ENCODE data around the gene SLC2A1. TPM values are rescaled to one million over a fixed set of nuclear protein-coding genes. Genes with fewer than 3 reads are reported as not detected.
"Not testable (repeated sequence)": the region's sequence is repeated elsewhere in the genome, so short reads cannot be mapped to it uniquely, and the experiment has no call there.

Gene SLC2A1
- total RNA-seq, 1 donor from 2014 or later, result 32.7 TPM

- DNase-seq (ENCODE audit: low read depth in 2 of 2), result no peak
Observed at GRCh38 chr1:42929434-42930177, 29.1 kb downstream of the SLC2A1 start.

- DNase-seq (ENCODE audit: low read depth in 2 of 2), result no peak
Observed at GRCh38 chr1:42928859-42929258, 29.8 kb downstream of the SLC2A1 start.

- no peak for DNase-seq (ENCODE audit: low read depth in 2 of 2)
Observed at GRCh38 chr1:42927920-42928505, 30.7 kb downstream of the SLC2A1 start.

DNA sequence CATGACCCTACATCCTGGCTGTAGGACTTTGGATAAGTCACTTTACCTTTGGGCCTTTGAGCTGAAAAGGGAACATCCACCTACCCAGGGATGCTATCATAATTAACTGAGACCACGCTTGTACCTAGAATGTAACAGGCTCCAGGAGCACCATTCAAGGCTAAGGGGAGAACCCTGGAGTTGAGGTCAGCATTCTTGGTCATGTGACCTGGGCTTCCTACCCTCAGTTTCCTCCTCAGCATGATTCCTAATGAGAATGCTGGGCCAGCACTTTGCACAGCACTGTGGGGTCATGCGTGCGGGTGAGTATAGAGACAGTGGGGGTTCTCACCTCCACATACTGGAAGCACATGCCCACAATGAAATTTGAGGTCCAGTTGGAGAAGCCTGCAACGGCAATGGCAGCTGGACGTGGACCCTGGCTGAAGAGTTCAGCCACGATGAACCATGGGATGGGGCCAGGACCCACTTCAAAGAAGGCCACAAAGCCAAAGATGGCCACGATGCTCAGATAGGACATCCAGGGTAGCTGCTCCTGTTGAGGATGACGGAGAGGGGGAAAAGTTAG, 31.3 kb downstream of the SLC2A1 start:
- no peak for DNase-seq (ENCODE audit: low read depth in 2 of 2)

DNA sequence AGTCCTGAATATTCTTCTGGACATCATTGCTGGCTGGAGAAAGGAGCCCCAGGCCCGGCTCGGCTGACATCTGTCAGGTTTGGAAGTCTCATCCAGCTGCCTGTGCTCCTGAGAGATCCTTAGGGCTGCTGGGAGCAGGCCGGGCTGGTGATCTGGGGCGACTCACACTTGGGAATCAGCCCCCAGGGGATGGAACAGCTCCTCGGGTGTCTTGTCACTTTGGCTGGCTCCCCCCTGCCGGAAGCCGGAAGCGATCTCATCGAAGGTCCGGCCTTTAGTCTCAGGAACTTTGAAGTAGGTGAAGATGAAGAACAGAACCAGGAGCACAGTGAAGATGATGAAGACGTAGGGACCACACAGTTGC, 31.8 kb downstream of the SLC2A1 start:
- no peak for DNase-seq (ENCODE audit: low read depth in 2 of 2)

- no peak for DNase-seq (ENCODE audit: low read depth in 2 of 2)
Observed at GRCh38 chr1:42926235-42926878, 32.3 kb downstream of the SLC2A1 start.

DNA sequence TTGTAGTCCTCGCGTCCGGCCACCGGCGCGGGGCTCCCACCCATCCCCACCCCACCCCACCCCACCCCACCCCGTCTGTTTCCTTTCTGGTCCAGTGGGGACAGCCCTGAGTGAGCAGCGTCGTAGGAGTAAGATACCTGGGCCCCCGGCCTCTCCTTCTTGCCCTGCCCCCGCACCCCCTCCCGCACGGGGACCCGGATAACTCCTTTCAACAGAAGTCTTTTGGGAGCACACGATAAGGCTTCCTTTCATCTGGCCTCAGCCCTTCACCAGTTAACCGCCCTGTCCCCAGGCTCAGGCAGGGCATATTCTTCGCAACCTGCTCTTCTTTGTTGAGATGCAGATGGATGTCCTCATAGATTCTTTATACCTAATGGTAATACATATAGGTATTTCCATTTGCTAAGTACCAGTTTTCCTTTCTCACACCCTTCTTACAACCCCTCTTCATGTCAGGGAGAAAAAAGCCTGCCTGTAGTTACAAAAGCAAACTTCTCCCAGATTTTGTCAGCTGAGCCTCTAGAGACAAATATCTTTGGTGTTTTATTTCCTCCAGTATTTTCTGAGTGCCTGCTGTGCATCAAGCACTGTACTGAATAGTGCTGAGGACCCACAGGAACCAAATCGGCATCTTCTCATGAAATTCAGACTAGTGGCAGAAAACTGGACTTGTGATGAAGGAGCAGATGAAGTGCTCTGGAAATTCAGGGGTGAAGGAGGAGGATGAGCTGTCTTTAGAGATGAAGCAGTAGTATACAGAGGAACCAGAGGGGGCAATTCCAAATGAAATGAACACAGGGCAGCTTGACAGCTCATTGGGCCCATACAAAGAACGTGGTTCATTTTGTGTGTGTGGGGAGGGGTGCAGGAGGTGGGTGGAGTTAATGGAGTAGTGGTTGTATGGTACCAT, 33.6 kb downstream of the SLC2A1 start:
- no peak for DNase-seq (ENCODE audit: low read depth in 2 of 2)

DNA sequence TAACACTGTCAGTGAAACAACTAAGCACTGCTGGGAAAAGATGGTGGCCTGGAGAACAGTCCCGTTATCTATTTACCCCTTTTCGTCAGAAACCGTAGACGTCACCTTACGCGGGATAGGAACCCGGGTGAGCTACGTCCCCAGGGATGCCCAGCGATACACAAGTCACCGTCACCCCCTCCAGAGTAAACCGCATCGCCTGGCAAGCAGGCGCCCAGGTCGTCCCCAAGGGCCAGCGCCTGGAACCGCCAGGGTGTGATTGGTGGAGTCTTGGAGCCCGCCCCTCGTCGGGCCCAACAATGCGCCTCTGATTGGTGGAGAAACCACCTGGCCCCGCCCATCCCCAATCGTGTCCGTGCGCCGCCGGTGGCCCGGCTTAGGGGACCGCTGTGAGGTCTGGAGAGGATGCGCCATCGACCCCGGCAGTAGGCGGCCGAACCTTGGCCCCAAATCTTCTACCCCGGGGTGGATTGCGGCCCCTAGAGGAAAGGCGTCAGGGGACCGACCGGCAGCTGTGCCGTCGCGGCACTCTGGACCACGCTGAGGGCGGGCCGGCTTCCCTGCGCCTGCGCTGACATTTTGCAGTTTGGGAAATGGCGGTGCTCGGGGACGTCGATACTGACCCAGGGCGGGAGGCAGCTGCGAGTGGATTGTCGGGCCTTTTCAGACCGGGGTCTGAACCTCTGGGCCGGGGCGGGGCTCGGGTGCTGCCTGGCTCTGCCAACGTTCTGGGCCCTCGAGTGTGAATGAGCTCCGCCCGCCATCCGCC, 34.4 kb downstream of the SLC2A1 start:
- peak; percentile 91 for DNase-seq (ENCODE audit: low read depth in 2 of 2)

- DNase-seq (ENCODE audit: low read depth in 2 of 2), result no peak
Observed at GRCh38 chr1:42923367-42924081, 35.1 kb downstream of the SLC2A1 start.

DNA sequence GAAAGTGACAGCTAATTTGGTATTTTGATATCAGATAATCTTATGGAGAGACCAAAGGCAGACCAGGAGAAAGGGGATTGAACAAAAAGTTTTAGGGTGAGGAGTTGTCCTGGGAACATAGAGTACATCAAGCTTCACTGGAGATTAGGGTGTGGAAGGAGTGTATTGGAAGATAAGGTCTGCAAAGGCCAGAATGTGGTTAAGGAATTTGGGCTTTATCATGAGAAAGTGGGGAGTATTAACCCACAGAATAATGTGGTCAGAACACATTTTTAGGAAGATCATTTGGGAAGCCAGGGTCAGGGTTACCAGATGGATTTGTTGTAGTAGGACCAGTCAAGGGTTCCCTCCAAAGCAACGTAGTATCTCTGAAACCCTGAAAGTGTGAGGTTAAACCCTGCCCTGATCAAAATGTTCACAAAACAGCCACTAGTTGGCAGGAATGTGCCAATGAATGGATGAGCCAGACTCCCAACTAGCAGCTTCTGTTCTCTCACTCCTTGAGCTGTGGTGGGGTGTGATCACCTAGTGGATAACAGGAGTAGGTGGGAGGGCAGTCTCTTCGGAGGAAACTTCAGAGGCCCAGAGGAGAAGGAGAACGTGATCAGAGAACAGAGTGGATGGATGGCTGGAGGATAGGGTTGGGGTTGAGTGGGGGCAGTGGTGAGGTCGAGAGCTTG, 35.8 kb downstream of the SLC2A1 start:
- DNase-seq (ENCODE audit: low read depth in 2 of 2), result peak; percentile 61 to 74

- no peak for DNase-seq (ENCODE audit: low read depth in 2 of 2)
Observed at GRCh38 chr1:42921769-42922168, 36.9 kb downstream of the SLC2A1 start.

DNA sequence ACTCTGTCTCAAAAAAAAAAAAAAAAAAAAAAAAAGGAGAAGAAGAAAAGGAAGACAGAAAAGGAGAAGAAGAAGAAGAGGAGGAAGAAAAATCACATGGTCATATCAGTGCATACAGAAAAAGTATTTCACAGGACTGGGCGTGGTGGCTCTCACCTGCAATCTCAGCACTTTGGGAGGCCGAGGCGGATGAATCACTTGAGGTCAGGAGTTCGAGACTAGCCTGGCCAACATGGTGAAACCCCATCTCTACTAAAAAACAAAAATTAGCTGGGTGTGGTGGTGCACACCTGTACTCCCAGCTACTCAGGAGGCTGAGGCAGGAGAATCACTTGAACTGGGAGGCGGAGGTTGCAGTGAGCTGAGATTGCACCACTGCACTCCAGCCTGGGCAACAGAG, 39.0 kb downstream of the SLC2A1 start:
- not testable (repeated sequence) for DNase-seq (ENCODE audit: low read depth in 2 of 2)

DNA sequence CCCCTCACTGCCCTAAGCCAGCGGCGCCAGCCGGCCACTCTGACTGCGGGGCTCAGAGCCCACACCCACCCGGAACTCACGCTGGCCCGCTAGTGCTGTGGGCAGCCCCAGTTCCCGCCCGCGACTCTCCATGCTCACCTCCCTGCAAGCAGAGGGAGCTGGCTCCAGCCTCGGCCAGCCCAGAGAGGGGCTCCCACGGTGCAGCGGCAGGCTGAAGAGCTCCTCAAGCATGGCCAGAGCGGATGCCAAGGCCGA, 41.5 kb downstream of the SLC2A1 start:
- no peak for DNase-seq (ENCODE audit: low read depth in 2 of 2)

DNA sequence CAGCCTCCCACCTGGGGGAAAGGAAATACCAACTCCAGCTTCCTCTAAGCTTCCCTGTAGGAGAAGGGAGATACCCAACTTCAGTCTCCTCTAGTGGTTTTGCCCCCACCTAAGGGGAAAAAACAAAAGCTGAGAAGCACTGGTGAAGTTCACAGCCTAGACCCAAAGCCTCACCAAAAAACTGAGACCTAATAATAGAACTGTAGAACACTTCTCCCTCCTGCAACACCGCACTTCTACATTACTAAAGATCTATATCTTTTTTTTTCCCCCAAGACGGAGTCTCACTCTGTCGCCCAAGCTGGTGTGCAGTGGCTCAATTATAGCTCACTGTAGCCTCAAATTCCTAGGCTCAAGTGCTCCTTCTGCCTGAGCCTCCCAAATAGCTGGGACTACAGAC, 43.2 kb downstream of the SLC2A1 start:
- DNase-seq (ENCODE audit: low read depth in 2 of 2), result no peak

DNA sequence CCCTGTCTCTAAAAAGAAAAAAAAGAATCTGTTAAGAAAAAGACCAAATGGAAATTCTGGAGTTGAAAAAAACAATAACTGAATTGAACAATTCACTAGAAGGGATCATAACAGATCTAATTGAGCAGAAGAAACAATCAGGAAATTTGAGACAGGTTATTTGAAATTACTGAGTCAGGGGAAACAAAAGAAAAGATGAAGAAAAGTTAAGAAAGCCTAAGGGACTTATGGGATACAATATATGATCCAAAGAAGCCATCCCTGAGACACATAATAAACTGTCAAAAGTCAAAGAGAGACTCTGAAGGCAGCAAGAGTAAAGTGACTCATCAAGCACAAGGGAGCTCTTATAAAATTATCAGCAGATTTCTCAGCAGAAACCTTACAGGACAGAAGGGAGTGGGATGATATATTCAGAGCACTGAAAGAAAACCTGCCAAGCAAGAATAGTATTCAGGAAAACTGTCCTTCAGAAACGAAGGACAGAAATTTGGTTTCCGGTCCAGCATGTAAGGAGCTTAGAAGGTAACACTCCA, 44.5 kb downstream of the SLC2A1 start:
- DNase-seq (ENCODE audit: low read depth in 2 of 2), result no peak

- peak; percentile 82 to 87 for DNase-seq (ENCODE audit: low read depth in 2 of 2)
Observed at GRCh38 chr1:42913426-42914091, 45.1 kb downstream of the SLC2A1 start.

DNA sequence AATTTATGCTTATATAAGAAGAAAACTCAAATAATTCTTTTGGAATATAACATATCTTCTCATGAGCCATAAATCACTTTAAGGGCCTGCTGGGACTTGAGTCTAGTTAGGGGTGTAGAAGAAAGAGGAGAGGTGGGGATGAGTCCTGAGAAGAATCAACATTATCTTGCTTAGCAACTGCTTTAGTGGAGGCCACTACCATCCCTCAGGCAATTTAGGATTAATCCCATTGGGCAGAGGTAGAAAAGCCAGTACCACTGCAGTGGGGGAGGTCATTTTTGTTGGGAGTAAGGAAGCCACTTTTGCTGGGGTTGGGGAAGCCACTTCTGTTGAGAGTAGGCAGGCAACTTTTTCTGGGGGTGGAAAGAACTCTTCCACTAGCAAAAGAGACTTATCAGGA, 47.7 kb downstream of the SLC2A1 start:
- DNase-seq (ENCODE audit: low read depth in 2 of 2), result no peak

GRCh38 chr1:42908046-42908445, 50.6 kb downstream of the SLC2A1 start:
- no peak for DNase-seq (ENCODE audit: low read depth in 2 of 2)

GRCh38 chr1:42904434-42904833, 54.2 kb downstream of the SLC2A1 start:
- DNase-seq (ENCODE audit: low read depth in 2 of 2), result no peak
